Endothelial cell of umbilical vein (primary cell): ENCODE results near the gene NPTN. TPM values are rescaled to one million over a fixed set of nuclear protein-coding genes. Genes with fewer than 3 reads are reported as not detected.

Experiments used
- BruUV-seq: library from RNA; stranded (reverse); fragments of 400-500 nt; replicated peaks from 2 replicates; lab custom pipeline; 2021; lab: Mats Ljungman, UMichigan
- CTCF ChIA-PET: fragments of 300-600, 350-600 bp; sonication (Branson Sonifier 250); formaldehyde crosslinking; loops from one replicate; lab custom pipeline; 2021; ENCODE audit warnings: antibody characterized with exemption, inconsistent platforms; lab: Charles Lee
- POLR2A ChIA-PET: fragments of 300-600, 350-600 bp; sonication (Branson Sonifier 250); formaldehyde crosslinking; loops from one replicate; lab custom pipeline; 2021; ENCODE audit warnings: antibody characterized with exemption, inconsistent platforms; lab: Charles Lee
- DNase-seq: peaks from one replicate; pipeline ENCODE4 v3.0.0-alpha.2; 2011; ENCODE audit warnings: low read depth, low spot score
- FAIRE-seq: peaks from 2 replicates; lab custom pipeline; 2011; peaks lifted over from hg19 to GRCh38; lab: Jason Lieb, UNC
- H2AFZ ChIP-seq: 2 replicates; pipeline ENCODE4 v1.6.0; 2012; ENCODE audit warnings: low read depth, low read length, control low read depth, inconsistent platforms
- H3K27ac ChIP-seq: 2 replicates; pipeline ENCODE4 v1.5.1; 2011; ENCODE audit warnings: low read depth, mild to moderate bottlenecking, control low read depth, low read length, moderate library complexity; ENCODE audit not compliant: insufficient read depth
- H3K27me3 ChIP-seq, 2 experiments: 2 replicates each; pipeline versions ENCODE4 v1.6.0 to v1.6.1; 2011; ENCODE audit warnings: low read length in 2 of 2, mixed read lengths in 1 of 2; ENCODE audit not compliant: control insufficient read depth in 2 of 2, insufficient read depth in 2 of 2
- H3K36me3 ChIP-seq, 2 experiments: 2 replicates in 1 of 2; 3 replicates in 1 of 2; pipeline ENCODE4 v1.5.1; 2011; ENCODE audit warnings: low read length in 2 of 2, mild to moderate bottlenecking in 1 of 2, moderate library complexity in 1 of 2; ENCODE audit not compliant: control insufficient read depth in 2 of 2, insufficient read depth in 2 of 2; ENCODE audit errors: extremely low read depth in 1 of 2
- H3K4me1 ChIP-seq: 3 replicates; pipeline ENCODE4 v1.5.1; 2011; ENCODE audit warnings: mild to moderate bottlenecking, low read length; ENCODE audit not compliant: control insufficient read depth, insufficient read depth; ENCODE audit errors: extremely low read depth
- H3K4me2 ChIP-seq: 2 replicates; pipeline ENCODE4 v1.6.1; 2011; ENCODE audit warnings: low read length, control low read depth, mixed read lengths; ENCODE audit not compliant: insufficient read depth
- H3K4me3 ChIP-seq, 3 experiments: fragments of 200-600 bp in 1 of 3; sonication (generic), shearing (Covaris generic) in 1 of 3; replicated peaks in 1 of 3; 2 replicates each; pipeline ENCODE4 v1.5.1; 2011 to 2016; ENCODE audit warnings: control low read depth in 3 of 3, low read length in 3 of 3, mild to moderate bottlenecking in 2 of 3, inconsistent platforms in 1 of 3, low read depth in 1 of 3, moderate library complexity in 1 of 3; ENCODE audit not compliant: insufficient read depth in 1 of 3
- H3K79me2 ChIP-seq: 2 replicates; pipeline ENCODE4 v1.6.0; 2012; ENCODE audit warnings: low read length, inconsistent platforms; ENCODE audit not compliant: control insufficient read depth, insufficient read depth
- H3K9ac ChIP-seq: replicated peaks from 2 replicates; pipeline ENCODE3; 2011; ENCODE audit warnings: low read length, control low read depth; ENCODE audit not compliant: insufficient read depth; ENCODE audit errors: extremely low read depth
- H3K9me1 ChIP-seq: replicated peaks from 3 replicates; pipeline ENCODE4 v1.6.0; 2011; ENCODE audit warnings: mild to moderate bottlenecking, low read length; ENCODE audit not compliant: control insufficient read depth, insufficient read depth; ENCODE audit errors: extremely low read depth
- H3K9me3 ChIP-seq: replicated peaks from 2 replicates; pipeline ENCODE4 v1.5.1; 2012; ENCODE audit warnings: low read length, inconsistent platforms; ENCODE audit not compliant: control insufficient read depth, insufficient read depth
- H4K20me1 ChIP-seq: replicated peaks from 2 replicates; pipeline ENCODE3; 2011; ENCODE audit warnings: mild to moderate bottlenecking, low read length; ENCODE audit not compliant: control insufficient read depth, insufficient read depth; ENCODE audit errors: extremely low read depth
- CTCF ChIP-seq, 2 donors: IDR thresholded peaks; 1 replicate in 1 of 2; 2 replicates in 1 of 2; pipeline ENCODE4 v1.5.1; 2011; ENCODE audit warnings: low read length in 2 of 2, mild to moderate bottlenecking in 2 of 2, moderate library complexity in 2 of 2, control low read depth in 1 of 2, inconsistent platforms in 1 of 2, low read depth in 1 of 2; ENCODE audit not compliant: insufficient read depth in 1 of 2; ENCODE audit errors: extremely low read depth in 1 of 2
- FOS ChIP-seq: IDR thresholded peaks from 2 replicates; pipeline ENCODE4 v1.6.1; 2011; ENCODE audit warnings: mild to moderate bottlenecking, low read length, moderate library complexity, borderline replicate concordance; ENCODE audit not compliant: insufficient read depth
- GATA2 ChIP-seq: IDR thresholded peaks from 2 replicates; pipeline ENCODE4 v1.7.0; 2011; ENCODE audit warnings: low read depth, mild to moderate bottlenecking, moderate library complexity, mixed read lengths, low read length; ENCODE audit not compliant: insufficient read length, insufficient read depth
- JUN ChIP-seq: IDR thresholded peaks from 2 replicates; pipeline ENCODE4 v1.6.1; 2011; ENCODE audit warnings: borderline replicate concordance, low read depth; ENCODE audit not compliant: insufficient read length, insufficient read depth
- MYC ChIP-seq: IDR thresholded peaks from one replicate; pipeline ENCODE4 v1.6.1; 2011; ENCODE audit warnings: mild to moderate bottlenecking, low read depth, low read length
- POLR2A ChIP-seq: IDR thresholded peaks from 2 replicates; pipeline ENCODE4 v1.6.1; 2012; ENCODE audit warnings: low read depth, mild to moderate bottlenecking, control low read depth, low read length
- POLR2AphosphoS5 ChIP-seq: IDR thresholded peaks from 2 replicates; pipeline ENCODE4 v1.6.1; 2012; ENCODE audit warnings: low read depth, mild to moderate bottlenecking, control low read depth, low read length, moderate library complexity; ENCODE audit not compliant: insufficient read depth
- dilution Hi-C: fragments of 300-500 bp; cut with MboI; formaldehyde crosslinking; loops from one replicate; pipeline ENCODE4 v1.15.0; 2019; ENCODE audit warnings: low sequenced_read_pairs; ENCODE audit not compliant: extremely low pct_ligation_motif_present
- intact Hi-C: fragments of 100-400 bp; cut with micrococcal nuclease; formaldehyde crosslinking; loops from one replicate; pipeline ENCODE4 v1.10.0; 2022
- polyA plus RNA-seq, 4 experiments: library from polyadenylated mRNA; depleted of rRNA in 3 of 4; stranded (reverse) in 3 of 4; unstranded in 1 of 4; fragments of >200 nt; gene quantifications; 2 replicates each; pipeline versions ENCODE4 v1.2.1 to v1.2.3, GENCODE V29; 2011 to 2012; ENCODE audit warnings: missing spikeins in 1 of 4
- total RNA-seq: library from RNA; stranded (reverse); gene quantifications from 2 replicates; pipeline ENCODE4 v1.2.3, GENCODE V29; 2021

NPTN gene
- total and polyA plus RNA-seq, 2 donors (not counting 3 experiments of a cell fraction or from before 2014, with no cell fraction given) = 77.4 to 81.3 TPM

- dilution Hi-C loops (no loop called here), intact Hi-C loops (no loop called here)
- Histone ChIP-seq H3K9me3 (no peaks in the 10 kb centered on the region), H3K4me3 (no peak overlapping the region), H3K27me3 (no peaks in the 10 kb centered on the region), H3K9me1 (no peaks in the 10 kb centered on the region), H3K27ac (no peak overlapping the region), H3K4me1 (peaks cover 6% of the 10 kb centered on the region), H3K9ac (no peak overlapping the region), H3K36me3 (peaks cover 6 to 8% of the 10 kb centered on the region in 2 experiments), H3K4me2 (no peak overlapping the region), H3K79me2 (peaks cover 13% of the 10 kb centered on the region), H2AFZ (no peak overlapping the region), H4K20me1 (no peaks in the 10 kb centered on the region)
- POLR2A ChIA-PET = interaction anchor here (0.7 kb wide), 1 partner anchor 13 kb away, joined by 3 read pairs; no protein-coding TSS in a partner anchor
- CTCF ChIA-PET = interaction anchor here (1.6 to 2.1 kb wide), 2 partner anchors 10 to 46 kb away, joined by 4 to 7 read pairs; no protein-coding TSS in a partner anchor
- DNase-seq (no peak), FAIRE-seq (no peak)
- no TSS peak for BruUV-seq
- no peak for TF ChIP-seq MYC
- no peak for TF ChIP-seq POLR2AphosphoS5
- no peak for TF ChIP-seq CTCF (IDR thresholded peaks at IDR 0.05; ENCODE audit: extremely low read depth in 1 of 2, insufficient read depth in 1 of 2, low read depth in 1 of 2, low read length in 2 of 2)
- TF ChIP-seq FOS = no peak
- TF ChIP-seq GATA2 = no peak
- TF ChIP-seq POLR2A = no peak
- no peak for TF ChIP-seq JUN
These were observed 42.9 kb downstream of the NPTN start for GRCh38 chr15:73590263-73590662.
